ENCODE results near the gene RELT.

Gene RELT

DNA sequence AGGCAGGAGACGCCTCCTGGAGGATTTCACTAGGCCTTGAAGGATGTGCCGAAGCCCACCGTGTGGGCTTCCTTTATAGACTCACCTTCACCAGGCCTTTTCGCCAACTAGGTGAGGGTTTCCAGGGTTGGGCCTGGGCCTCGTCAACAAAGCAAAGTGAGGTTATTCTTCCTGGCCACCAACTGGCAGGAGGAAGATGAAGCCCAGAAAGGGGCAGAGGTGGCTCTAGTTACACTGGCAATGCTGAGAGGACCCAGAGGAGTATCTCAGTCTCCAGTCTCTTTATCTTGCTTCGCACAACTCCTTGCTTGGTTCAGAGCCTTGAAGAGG, 404 bp upstream of the RELT start:
- in situ Hi-C loops (cut with MboI; ENCODE audit: low sequenced_read_pairs) = no loop called here

DNA sequence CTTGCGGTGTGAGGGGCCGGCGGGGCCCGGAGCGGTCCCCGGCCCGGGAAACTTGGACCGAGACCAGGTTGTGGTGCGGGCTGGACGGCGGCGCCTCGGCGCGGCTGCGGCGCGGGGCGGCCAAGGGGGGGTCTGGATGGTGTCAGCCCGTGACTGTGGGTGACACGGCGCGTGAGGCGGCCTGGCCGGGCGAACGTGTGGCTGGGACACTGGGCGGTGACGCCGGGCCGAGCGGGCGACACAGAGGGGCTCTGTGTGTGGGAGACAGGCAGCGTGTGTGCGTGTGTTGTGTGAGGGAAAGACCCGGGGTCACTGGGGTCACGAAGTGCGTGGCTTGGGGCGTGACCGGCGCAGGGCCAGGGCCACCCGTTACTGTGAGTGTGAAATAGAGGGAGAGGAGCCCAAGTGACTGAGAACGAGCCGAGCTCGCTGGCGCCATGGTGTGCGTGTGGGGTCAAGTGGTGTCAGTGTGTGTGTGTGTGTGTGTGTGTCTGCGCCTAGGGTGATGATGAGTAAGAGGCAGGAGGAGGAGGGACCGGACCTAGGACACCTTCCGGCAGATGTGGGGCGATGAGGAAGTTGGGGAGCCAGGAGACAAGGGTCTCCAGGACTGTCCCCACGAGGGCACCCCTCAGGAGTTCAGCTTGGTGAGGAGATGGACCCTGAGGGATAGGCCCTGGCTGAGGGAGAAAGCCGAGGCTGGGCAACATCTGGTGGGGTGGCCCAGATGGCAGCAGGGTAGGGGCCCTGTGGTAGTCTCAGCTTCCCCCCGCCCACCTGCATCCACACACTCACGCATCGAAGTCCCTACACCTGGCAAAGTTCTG, 817 bp downstream of the RELT start:
- in situ Hi-C loops (cut with MboI; ENCODE audit: low sequenced_read_pairs) = no loop called here

DNA sequence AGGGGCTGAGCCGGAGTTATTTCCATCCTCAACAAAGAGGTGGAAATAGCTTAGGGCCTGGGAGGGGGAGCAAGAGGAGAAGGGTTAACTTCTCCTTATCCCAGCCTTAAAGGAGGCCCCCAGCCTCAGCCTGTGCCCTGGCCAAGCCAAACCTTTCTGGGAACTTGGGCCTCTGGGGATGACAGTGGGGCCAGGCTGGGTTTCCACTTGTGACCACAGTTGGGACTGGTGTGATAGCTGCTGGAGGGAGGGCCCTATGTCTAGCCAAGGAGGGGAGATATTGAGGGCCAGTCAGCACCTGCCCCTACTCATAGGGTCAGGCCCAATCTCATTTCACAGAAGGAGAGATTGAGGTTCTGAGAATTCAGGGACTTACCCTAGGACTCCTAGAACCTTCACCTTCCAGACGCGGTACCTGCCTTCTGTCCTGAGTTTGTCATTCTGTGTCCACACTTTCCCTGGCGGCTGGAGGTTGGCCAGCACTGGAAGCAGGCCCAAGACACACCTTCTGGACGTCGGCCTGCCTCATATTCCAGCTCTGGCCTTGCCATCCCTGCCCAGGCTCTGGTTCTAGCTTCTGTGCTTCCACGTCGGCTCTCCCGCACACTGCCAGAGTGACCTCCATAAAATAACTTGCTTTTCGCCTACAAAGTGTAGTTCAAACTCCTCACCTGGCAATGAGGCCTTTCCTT, 3.1 kb downstream of the RELT start:
- in situ Hi-C loops (cut with MboI; ENCODE audit: low sequenced_read_pairs) = no loop called here

DNA sequence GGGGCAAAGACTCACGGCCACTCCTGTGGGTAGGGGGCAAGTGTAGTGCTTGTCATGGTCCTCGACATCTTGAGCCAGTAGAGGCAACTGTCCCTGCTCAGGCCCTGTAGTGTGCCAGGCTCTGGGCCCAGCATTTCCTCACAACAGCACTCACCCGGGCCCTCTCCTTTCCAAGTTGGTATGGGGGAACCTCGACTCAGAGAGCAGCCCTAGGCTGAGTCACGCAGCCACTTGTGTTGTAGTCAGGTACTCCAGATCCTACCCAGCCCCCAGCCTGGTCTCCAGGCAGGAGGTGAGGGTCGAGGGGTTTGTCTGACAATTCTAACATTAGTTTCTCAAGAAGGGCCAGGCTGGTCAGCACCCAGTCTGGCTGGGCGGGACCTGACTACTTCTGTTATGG, 4.1 kb downstream of the RELT start:
- in situ Hi-C loops (cut with MboI; ENCODE audit: low sequenced_read_pairs) = no loop called here

DNA sequence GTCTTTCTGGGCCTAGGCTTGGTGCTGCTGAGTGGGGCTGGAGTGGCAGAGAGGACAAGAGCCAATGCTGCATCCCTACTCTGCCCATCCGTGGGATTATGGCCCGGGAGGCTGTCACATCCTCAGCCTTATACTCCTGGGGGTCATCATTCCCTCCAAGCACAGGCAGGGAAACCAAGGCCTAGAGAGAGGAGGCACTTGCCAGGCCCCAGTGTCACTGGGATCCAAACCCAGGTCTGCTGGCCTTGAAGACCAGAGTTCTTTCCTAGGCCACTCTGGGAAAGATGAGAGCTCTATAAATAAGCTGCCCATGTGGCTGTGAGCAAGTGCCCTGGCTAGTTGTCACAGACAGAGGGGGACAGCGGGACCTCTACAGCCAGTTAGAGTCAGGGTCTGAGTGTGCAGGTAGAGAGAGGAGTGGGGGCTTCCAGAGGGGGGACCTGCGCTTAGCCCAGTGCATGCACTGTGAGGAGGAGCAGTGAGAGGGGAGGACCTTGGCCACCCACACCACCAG, 4.8 kb downstream of the RELT start:
- in situ Hi-C loops (cut with MboI; ENCODE audit: low sequenced_read_pairs) = no loop called here

DNA sequence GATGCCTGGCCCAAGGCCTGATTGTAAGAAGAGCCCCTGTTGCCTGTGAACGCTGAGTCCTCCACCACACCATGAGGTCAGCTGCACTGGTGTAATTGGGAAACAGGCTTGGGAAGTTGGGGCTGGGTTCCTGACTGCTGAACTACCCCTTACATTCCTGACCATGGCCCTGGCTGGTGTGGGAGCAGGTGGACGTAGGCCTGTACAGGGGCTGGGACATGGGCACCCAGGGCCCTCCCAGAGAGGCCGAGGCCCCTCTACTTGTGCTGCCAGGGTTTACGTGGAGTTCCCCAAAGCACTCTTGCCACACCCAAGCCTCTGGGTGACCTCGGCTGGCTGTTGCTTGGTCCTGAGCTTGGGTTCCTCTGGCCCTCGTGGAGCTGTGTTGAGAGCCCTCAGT, 5.4 kb downstream of the RELT start:
- in situ Hi-C loops (cut with MboI; ENCODE audit: low sequenced_read_pairs) = no loop called here

DNA sequence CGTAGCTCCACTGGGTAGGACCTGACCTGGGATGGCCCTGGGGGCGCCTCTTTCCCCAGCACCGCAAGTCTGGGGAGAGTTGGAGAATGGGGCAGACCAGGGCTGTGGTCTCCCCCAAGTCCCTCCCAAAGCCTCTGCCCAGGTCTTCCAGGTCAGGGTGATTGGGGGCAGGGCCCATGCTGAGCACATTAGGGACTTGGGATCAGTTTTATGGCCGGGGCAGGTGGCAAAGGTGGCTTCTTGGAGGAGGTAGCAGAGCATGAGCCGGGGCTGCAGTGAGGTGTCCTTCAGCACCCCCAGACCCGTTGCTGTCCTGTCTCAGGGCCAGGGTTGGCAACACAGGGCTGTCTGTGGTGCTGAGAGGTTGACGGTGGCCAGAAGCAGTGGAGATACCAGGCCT, 6.0 kb downstream of the RELT start:
- in situ Hi-C loops (cut with MboI; ENCODE audit: low sequenced_read_pairs) = no loop called here

- in situ Hi-C loops (cut with MboI; ENCODE audit: low sequenced_read_pairs) = no loop called here
Measured at GRCh38 chr11:73382747-73383146, 6.5 kb downstream of the RELT start.

GRCh38 chr11:73383249-73384124, 7.3 kb downstream of the RELT start:
- in situ Hi-C loops (cut with MboI; ENCODE audit: low sequenced_read_pairs) = no loop called here

- in situ Hi-C loops (cut with MboI; ENCODE audit: low sequenced_read_pairs) = no loop called here
Measured at GRCh38 chr11:73384125-73384441, 7.9 kb downstream of the RELT start.

DNA sequence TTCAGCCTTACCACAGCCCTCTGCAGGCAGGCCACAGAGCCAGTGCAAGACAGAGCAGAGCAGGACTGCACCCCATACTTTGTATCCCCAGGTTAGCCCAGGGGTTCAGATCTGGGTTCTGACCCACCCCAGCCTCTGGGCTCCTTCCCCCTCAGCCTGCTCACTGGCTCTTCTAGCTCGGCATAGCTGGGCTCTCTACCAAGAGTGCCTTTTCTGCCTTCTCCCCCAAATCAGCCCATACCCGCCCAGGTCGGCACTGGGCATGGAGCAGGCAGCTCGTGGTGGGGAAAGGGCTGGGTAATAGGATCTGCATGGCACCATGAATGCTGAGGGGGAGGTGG, 8.3 kb downstream of the RELT start:
- in situ Hi-C loops (cut with MboI; ENCODE audit: low sequenced_read_pairs) = no loop called here

- in situ Hi-C loops (cut with MboI; ENCODE audit: low sequenced_read_pairs) = no loop called here
Measured at GRCh38 chr11:73384872-73385689, 8.9 kb downstream of the RELT start.

DNA sequence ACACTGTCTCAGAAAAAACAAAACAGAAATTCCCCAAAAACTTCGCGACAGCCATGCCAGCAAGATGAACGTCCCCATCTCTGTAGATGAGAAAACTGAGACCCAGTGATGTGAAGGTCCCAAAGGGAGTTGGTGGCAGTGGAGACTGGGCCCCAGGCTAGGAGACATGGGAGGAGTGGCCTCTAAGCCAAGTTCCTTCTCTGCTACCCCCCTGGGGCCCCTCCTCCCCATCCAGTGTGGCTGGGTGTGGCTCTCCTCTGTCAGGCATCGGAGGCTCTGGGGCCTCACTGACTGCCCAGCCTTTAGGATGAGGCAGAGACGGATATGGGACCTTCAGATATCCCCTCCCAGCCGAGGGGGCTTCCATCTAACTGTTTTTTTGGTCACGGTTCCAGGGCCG, 9.8 kb downstream of the RELT start:
- in situ Hi-C loops (cut with MboI; ENCODE audit: low sequenced_read_pairs) = no loop called here

DNA sequence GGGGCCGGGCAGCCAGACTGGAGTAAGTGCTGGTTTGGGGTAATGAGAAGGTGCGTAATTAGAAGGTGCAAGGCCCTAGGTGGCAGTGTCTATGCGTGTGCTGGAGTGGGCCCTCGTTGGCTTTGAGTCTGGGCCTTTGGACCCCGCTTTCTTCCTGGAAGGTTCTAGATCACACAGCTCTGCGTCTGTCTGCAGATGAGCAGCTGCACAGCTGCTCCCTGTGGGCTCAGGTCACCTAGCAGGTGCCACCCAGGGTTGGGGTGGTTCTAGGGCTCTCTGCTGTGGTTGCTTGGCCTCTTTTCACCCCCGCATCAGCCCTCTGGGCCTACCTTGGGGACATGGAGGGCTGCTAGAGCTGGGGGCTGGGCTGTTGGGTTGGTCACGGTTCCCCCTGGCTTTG, 10.3 kb downstream of the RELT start:
- in situ Hi-C loops (cut with MboI; ENCODE audit: low sequenced_read_pairs) = no loop called here

GRCh38 chr11:73387594-73388264, 11.5 kb downstream of the RELT start:
- in situ Hi-C loops (cut with MboI; ENCODE audit: low sequenced_read_pairs) = no loop called here

- in situ Hi-C loops (cut with MboI; ENCODE audit: low sequenced_read_pairs) = no loop called here
Measured at GRCh38 chr11:73388265-73389133, 12.3 kb downstream of the RELT start.

GRCh38 chr11:73389134-73389525, 12.9 kb downstream of the RELT start:
- in situ Hi-C loops (cut with MboI; ENCODE audit: low sequenced_read_pairs) = no loop called here

- in situ Hi-C loops (cut with MboI; ENCODE audit: low sequenced_read_pairs) = no loop called here
Measured at GRCh38 chr11:73389916-73390315, 13.7 kb downstream of the RELT start.
